ENCODE data around the gene STAT5B. TPM values are rescaled to one million over a fixed set of nuclear protein-coding genes. Genes with fewer than 3 reads are reported as not detected.
A peak's percentile ranks its signal among the peaks of the same experiment; 100 is the strongest.
"Not testable (repeated sequence)": the region's sequence is repeated elsewhere in the genome, so short reads cannot be mapped to it uniquely, and the experiment has no call there.

STAT5B gene
- total RNA-seq, 1 experiment from 2014 or later = 28.2 TPM

- no peak for DNase-seq (ENCODE audit: low read depth)
Measured at GRCh38 chr17:42306385-42306667, 30.1 kb upstream of the STAT5B start.

- no peak for DNase-seq (ENCODE audit: low read depth)
Measured at GRCh38 chr17:42305543-42306384, 29.6 kb upstream of the STAT5B start.

- not testable (repeated sequence) for DNase-seq (ENCODE audit: low read depth)
Measured at GRCh38 chr17:42305031-42305330, 28.8 kb upstream of the STAT5B start.

- DNase-seq (ENCODE audit: low read depth) = no peak
Measured at GRCh38 chr17:42304187-42305030, 28.2 kb upstream of the STAT5B start.

GRCh38 chr17:42303694-42304093, 27.5 kb upstream of the STAT5B start:
- DNase-seq (ENCODE audit: low read depth) = no peak

- no peak for DNase-seq (ENCODE audit: low read depth)
Measured at GRCh38 chr17:42301022-42301421, 24.8 kb upstream of the STAT5B start.

GRCh38 chr17:42299913-42300312, 23.7 kb upstream of the STAT5B start:
- DNase-seq (ENCODE audit: low read depth) = not testable (repeated sequence)

- not testable (repeated sequence) for DNase-seq (ENCODE audit: low read depth)
Measured at GRCh38 chr17:42299361-42299760, 23.2 kb upstream of the STAT5B start.

- DNase-seq (ENCODE audit: low read depth) = not testable (repeated sequence)
Measured at GRCh38 chr17:42297775-42298174, 21.6 kb upstream of the STAT5B start.

- no peak for DNase-seq (ENCODE audit: low read depth)
Measured at GRCh38 chr17:42296012-42296411, 19.8 kb upstream of the STAT5B start.

- no peak for DNase-seq (ENCODE audit: low read depth)
Measured at GRCh38 chr17:42294469-42295398, 18.5 kb upstream of the STAT5B start.

- DNase-seq (ENCODE audit: low read depth) = no peak
Measured at GRCh38 chr17:42291129-42291528, 14.9 kb upstream of the STAT5B start.

- no peak for DNase-seq (ENCODE audit: low read depth)
Measured at GRCh38 chr17:42290577-42290976, 14.4 kb upstream of the STAT5B start.

- no peak for DNase-seq (ENCODE audit: low read depth)
Measured at GRCh38 chr17:42289611-42290181, 13.5 kb upstream of the STAT5B start.

- DNase-seq (ENCODE audit: low read depth) = no peak
Measured at GRCh38 chr17:42288803-42289610, 12.8 kb upstream of the STAT5B start.

GRCh38 chr17:42287977-42288802, 12.0 kb upstream of the STAT5B start, which contains the start of gene STAT5A:
STAT5A (plus strand) TSS chr17:42288498; CDS start chr17:42289412, 914 bp downstream.
- DNase-seq (ENCODE audit: low read depth) = peak; percentile 67

GRCh38 chr17:42287305-42287976, 11.2 kb upstream of the STAT5B start:
- no peak for DNase-seq (ENCODE audit: low read depth)

- DNase-seq (ENCODE audit: low read depth) = no peak
Measured at GRCh38 chr17:42286411-42287221, 10.4 kb upstream of the STAT5B start.

Measured in M059J (cell line).